Astrocyte of the spinal cord (primary cell): ENCODE measurements around the gene SS18.

Source experiments
- DNase-seq: peaks from one replicate; pipeline ENCODE4 v3.0.0; 2011; ENCODE audit warnings: low read depth, low spot score
- H3K4me3 ChIP-seq: 2 replicates; pipeline ENCODE4 v1.5.1; 2011; ENCODE audit warnings: low read depth, mild to moderate bottlenecking, low read length, moderate library complexity
- in situ Hi-C: cut with HindIII; loops from 2 replicates; pipeline ENCODE4 v1.10.0; 2017; ENCODE audit warnings: low sequenced_read_pairs
- TF ChIP-seq, protein P1 (sequence below): IDR thresholded peaks from 2 replicates; pipeline ENCODE4 v1.5.1; 2012; ENCODE audit warnings: low read depth, mild to moderate bottlenecking, low read length, inconsistent platforms

Gene SS18

DNA sequence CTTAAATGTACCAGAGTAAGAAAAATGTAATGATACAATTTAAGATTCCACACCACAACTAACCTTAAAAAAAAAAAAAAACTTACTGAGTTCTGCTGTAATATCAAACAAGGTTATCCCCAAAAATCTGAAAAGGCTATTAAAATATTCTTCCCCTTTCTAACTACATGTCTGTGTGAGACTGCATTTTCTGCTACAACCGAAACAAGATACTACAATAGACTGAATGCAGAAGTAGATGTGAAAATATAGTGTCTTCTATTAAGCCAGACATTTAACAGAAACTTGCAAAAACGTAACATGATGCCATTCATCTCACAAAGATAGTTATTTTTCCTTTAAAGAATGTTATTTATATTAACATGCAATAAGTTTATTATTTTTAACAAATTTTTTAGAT lies 16.2 kb downstream of the SS18 start:
- in situ Hi-C loops = no loop called here
- DNase-seq = no peak
- H3K4me3 ChIP-seq = no peak overlapping the region
- TF ChIP-seq, protein P1, sequence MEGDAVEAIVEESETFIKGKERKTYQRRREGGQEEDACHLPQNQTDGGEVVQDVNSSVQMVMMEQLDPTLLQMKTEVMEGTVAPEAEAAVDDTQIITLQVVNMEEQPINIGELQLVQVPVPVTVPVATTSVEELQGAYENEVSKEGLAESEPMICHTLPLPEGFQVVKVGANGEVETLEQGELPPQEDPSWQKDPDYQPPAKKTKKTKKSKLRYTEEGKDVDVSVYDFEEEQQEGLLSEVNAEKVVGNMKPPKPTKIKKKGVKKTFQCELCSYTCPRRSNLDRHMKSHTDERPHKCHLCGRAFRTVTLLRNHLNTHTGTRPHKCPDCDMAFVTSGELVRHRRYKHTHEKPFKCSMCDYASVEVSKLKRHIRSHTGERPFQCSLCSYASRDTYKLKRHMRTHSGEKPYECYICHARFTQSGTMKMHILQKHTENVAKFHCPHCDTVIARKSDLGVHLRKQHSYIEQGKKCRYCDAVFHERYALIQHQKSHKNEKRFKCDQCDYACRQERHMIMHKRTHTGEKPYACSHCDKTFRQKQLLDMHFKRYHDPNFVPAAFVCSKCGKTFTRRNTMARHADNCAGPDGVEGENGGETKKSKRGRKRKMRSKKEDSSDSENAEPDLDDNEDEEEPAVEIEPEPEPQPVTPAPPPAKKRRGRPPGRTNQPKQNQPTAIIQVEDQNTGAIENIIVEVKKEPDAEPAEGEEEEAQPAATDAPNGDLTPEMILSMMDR = no peak

DNA sequence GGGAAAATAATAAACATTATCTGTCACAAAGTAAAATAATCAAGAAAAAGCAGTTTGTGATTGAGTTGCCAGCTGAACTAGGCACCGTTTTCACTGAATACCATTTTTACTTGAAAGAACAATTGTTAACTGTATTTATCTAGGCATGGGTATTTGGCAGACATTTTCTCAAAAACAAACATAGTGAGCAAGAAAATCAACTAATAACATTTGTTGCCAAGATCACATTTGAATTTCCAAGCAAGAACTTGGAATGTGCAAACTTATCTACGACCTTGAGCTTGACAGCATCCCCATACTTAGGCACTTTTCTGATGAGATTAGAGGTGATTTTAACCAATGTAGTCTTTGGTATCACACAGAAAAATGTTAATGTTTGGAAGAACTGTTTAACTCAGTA lies 16.7 kb downstream of the SS18 start:
- in situ Hi-C loops = no loop called here
- TF ChIP-seq, protein P1 = no peak
- H3K4me3 ChIP-seq = no peak overlapping the region
- no peak for DNase-seq

DNA sequence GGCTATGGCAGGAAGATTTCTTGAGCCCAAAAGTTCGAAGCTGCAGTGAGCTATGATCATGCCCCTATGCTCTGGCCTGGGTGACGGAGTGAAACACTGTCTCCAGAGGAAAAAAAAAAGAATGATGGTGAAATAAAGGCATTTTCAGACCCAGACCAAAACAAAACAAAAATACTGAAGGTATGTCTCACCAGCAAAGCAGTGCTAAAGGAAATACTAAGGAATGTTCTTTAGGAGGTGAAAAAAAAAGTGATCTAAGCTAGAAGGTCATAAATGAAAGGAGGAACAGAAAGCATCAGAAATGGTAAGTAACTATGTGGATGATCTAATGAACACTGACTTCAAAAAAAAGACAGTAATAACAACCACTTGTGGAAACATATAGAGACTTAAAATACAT lies 18.7 kb downstream of the SS18 start:
- DNase-seq = peak; percentile 46
- TF ChIP-seq, protein P1 = no peak
- in situ Hi-C loops = no loop called here
- H3K4me3 ChIP-seq = no peak overlapping the region

DNA sequence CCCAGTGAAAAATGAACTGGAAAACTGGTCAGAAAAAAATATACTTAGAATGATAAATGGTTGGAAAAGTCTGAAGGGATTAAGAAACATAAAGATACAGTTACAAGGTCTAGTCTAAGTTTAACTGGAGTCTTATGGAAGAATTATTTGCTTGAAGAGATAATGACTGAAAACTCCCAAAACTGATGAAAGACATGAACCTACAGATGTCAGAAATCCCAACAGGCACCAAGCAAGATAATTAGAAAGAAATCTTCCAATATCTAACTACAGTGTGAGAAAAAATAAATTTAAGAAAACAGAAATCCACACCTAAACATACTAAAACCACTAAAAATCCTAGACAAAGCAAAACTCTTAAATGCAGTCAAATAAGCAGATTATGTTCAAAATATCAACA lies 19.4 kb downstream of the SS18 start:
- TF ChIP-seq, protein P1 = no peak
- in situ Hi-C loops = no loop called here
- DNase-seq = no peak
- no peak overlapping the region for H3K4me3 ChIP-seq

DNA sequence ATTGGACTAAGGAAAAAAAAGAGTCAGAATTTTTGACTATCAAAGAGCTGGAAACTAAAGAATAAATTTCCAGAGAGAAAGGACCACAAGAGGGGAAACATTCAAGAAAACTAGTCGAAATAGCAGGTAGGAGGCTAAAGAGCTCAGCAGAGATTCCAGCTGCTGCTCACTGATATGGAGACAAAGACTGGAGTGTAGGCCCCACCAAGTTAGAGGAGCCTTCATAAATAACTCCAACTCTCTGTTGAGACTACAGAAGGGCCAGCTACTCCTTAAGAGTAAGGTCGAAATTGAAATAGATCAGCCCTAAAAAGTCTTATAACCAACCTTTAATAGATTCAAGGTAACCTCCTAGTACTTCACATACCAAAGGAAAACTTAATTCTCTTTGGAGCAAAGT lies 31.1 kb downstream of the SS18 start:
- no peak for DNase-seq
- TF ChIP-seq, protein P1 = no peak
- no peak overlapping the region for H3K4me3 ChIP-seq
- in situ Hi-C loops = no loop called here

DNA sequence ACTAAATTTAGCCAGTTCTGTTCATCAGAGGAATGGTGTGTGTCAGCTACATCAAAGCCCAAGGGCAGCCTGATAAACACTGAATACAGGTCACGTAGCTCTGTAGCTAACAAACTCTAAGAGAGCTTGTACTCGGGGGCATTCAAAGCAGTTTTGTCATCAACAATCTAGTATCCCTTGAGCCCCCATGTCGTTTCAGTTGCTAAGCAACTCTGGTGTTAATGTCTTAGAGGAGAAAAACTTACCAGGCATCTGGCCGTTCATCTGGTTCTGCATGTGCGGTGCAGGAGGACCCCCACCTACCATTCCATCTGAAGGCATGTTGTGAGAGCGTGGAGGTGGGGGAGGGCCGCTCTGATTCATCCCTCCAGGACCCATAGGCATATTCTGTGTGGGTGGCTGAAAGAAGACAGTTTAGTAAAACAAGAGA lies 33.1 kb downstream of the SS18 start:
- DNase-seq = peak; percentile 51
- H3K4me3 ChIP-seq = no peak overlapping the region
- in situ Hi-C loops = no loop called here

More for the DNA sequence above, 33.1 kb downstream of the SS18 start:
- TF ChIP-seq, protein P1 = no peak
